NCI-H1436 treated with DMSO at 0.1 percent for 48 hours (cell line): ENCODE results near the gene PRRG1.
"Not testable (repeated sequence)": the region's sequence is repeated elsewhere in the genome, so short reads cannot be mapped to it uniquely, and the experiment has no call there.

Experiments used
- DNase-seq: peaks from one replicate; lab custom pipeline; 2025; lab: John Stamatoyannopoulos, UW

PRRG1 gene

DNA sequence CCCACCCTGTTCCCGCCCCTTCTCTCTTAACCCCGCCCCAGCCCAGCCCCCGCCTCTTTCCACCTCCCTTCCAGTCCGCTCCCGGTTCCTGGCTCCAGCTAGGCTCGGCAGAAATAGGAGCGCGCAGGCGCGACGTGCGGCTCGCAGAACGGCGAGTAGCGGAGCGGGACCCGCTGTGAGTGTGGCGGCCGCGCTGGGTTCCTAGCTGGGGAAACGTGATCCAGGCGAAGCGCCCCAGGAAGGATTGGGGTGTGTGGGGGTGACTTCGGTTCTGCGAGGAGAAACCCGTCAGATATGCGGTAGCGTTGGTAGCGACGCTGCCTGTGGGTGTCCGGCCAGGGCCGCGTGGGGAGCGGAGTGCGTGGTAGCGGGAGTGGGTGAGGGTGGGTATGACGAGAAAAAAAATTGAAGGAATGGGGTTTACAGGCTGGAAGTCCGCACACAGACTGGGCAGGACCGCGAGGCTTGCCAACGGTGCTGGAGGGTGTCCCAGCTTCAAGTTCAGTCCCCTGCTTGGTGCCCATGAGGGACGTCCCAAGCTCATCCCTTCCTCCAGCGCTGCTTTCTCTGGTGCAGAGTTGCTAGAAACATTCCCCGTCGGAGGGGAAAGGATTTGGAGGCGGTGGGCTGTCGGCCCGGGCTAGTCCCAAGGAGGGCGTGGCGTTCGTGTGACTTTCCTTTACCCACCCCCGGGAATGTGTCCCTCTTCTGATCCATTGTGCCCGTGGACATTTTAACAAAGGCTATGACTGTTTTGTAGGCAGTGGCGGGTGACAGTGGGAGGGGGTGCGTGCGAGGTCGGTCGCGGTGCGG lies at the start of gene PRRG1:
PRRG1 (plus strand) TSS at position 144 of the 813 bp plus-strand sequence. CDS start 56,886 bp downstream, outside the sequence.
- no peak for DNase-seq

DNA sequence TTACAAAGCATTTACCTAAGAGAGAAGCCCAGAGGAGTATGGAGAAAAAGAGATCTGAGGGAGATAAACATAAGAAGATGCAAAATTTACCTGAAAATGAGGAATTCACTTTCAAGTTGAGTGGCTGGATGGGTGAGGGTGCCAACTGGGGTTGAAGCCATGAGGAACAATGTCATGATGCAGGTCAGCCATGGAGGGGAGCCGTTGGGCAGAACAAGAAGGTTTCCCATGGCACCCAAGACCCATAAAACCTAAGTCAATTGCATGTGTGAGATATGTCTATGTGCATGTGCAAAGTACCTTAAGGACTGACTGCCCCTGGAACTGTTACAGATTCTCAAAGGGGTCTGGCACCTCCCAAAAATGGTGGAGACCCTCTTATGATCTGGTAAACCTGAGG lies 46.6 kb upstream of the PRRG1 start:
- no peak for DNase-seq

DNA sequence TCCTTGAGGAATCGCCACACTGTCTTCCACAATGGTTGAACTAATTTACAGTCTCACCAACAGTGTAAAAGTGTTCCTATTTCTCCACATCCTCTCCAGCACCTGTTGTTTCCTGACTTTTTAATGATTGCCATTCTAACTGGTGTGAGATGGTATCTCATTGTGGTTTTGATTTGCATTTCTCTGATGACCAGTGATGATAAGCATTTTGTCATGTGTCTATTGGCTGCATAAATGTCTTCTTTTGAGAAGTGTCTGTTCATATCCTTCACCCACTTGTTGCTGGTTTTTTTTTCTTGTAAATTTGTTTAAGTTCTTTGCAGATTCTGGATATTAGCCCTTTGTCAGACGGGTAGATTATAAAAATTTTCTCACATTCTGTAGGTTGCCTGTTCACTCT lies 43.9 kb upstream of the PRRG1 start:
- not testable (repeated sequence) for DNase-seq

DNA sequence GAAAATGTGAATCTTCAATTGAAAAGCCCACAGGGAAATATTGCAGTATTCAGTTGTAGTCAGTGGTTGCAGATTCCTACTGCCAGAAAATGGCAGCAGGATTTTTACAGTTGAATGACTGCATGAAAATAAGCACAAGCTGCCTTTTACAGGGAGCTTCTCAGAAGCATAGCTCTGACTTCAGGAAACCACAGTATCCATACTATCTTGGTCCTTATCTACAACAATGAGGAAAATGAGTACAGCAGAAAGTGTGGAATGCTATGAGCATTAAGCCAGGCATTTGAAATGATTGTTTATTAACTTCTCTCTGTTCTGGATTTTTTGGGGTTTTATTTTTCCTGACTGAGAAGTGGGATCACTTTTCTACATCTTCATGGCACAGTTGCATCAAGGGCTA lies 34.6 kb upstream of the PRRG1 start:
- DNase-seq = no peak

DNA sequence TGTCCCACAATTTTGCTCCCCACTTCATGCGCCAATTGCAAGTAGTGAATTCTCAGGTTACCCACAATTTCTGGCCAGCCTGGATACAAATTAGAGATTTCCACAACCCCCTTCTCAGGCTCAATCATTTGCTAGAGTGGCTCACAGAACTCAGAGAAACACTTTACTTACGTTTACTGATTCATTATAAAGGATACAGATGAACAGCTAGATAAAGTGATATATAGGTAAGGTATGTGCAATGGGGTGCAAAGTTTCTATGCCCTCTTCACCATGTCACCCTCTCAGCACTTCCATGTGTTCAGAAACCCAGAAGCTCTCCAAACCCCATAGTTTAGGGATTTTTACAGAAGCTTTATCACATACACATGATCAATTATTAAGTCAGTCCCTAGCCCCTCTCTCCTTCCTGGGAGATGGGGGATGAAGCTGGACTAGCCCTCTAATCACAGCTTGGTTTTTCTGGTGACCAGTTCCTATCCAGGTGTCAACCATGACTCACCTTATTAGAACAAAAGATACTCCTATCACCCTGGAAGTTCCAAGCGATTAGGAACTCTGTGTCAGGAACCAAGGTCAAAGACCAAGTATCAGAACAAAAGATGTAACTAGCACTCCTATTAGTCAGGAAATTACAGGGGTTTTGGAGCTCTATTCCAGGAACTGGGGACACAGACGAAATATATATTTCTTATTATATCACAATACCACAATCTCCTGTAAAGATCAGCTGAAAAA lies 33.5 kb upstream of the PRRG1 start:
- DNase-seq = no peak

DNA sequence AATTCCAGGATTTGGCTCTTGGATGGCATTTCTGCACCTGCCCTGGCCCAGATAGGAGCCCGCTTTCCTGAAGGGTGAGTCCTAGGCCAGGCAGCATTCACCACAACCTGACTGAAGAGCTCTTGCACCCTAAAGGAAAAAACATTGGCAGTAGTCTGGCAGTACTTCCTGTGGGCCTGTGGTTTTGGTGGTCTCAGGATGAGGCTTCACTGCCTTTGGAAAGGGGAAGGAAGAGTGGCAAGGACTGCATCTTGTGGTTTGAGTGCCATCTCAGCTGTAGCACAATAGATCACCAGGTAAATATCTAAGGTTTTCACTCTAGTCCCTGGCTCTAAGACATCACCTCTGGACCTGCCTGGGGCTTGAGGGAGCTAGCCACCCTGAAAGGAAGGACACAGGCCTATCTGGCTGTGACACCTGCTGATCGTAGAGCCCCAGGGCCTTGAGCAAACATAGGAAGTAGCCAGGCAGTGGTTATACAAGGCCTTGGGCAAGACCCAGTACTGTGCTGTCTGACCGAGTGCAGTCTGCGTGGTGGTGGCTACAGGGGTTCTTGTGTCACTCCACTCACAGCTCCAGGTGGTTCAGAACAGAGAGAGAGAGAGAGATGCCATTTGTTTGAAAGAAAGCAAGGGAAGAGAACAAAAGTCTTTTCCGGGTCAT lies 28.5 kb upstream of the PRRG1 start:
- no peak for DNase-seq

DNA sequence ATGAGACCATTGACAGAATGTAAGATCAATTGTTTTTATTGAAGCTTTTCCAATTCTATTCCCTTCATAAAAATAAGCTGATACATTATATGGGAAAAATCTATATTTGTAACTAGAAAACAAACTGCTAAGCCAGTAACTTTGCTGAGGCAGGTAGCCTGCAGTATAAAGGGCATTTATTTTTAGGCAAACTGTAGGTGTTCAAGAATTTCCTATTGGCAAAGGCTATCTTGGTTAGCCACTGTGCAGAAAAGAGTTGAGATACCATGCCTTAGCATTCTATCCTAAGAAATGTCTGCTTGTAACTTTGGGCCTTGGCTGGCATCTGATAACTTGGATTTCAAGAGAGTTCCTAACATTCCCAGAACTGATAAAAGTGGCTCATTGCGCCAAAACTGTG lies 18.5 kb upstream of the PRRG1 start:
- no peak for DNase-seq

DNA sequence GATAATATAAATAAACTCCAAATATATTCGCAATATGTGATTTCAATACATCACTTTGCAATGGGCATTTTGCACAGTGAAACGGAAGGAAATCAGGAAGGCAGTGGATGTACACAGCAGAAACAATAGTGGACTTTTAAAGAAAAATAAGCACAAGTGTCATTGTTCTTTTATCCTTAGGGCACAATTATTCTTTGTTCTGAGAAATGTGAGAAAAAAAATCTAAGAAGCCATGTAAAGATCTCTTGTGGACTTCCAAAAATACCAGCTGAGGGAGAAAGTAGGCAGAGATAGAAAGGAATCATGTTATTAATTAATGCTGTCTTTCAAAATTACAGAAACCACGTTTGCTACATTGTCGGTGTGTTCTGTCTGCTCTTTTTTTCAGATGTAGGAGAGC lies 17.6 kb upstream of the PRRG1 start:
- DNase-seq = no peak

DNA sequence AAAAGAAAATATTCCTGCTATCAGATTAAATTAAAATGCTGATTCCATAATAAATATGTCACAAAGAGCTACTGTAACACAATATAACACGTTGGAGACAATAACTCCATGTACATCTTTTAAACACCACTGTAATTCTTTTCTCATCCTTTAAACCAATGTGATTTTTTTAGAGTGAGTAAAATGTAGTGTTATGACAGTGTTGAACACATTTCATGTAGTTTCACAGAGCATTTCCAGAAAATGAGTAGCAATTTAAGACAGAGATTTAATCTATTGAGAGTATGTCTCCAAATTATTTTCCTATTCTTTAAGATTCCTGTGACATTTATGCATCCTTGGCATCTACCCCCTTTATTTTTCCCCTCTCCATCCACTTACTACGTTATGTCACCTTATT lies 17.1 kb upstream of the PRRG1 start:
- DNase-seq = no peak

DNA sequence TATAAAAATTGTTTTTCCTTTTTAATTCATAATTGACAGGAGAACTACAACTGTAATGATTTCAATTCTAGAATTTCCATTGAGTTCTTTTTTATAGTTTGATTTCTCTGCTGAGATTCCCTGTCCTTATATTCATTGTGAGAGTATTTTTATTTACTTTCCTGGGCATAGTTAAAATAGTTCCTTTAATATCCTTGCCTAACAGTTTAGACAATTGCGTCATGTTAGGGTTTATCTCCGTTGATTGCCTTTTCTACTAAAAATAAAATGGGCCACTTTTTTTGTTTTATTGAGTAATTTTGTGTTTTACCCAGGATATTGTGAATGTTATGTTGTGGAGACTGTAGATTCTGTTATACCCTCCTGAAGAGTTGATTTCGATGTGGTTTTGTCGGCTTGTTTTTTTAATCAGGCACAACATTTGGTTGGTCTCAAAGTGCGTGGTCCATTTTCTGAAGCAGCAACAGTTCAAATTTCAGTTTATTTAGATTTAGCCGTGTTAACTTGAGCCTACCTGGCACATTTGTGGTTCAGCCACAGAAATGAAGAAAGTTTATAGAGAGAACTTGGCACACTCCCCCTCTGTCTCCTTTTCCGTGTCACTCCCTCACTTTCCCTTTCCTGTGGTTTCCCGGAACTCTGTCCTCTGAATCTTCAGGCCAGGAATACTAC lies 16.0 kb upstream of the PRRG1 start:
- no peak for DNase-seq

DNA sequence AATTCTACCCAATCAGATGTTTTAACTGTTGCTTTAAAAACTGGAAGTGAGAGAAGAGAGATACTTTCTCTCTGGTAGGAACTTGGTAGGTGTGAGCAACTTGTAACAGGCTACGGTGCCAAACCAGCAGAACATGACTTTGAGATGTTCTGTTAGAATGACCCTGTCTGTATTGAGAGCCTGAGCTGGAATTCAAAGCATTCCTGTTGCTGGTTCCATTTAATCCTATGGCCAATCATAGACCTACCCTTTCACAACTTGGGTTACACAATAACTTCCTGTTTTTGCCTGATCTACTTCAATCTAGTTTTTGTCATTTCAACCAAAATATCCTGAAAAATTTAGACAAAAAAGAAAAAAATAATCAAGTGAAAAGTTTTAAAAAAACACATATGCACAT lies 1.7 kb upstream of the PRRG1 start:
- no peak for DNase-seq

DNA sequence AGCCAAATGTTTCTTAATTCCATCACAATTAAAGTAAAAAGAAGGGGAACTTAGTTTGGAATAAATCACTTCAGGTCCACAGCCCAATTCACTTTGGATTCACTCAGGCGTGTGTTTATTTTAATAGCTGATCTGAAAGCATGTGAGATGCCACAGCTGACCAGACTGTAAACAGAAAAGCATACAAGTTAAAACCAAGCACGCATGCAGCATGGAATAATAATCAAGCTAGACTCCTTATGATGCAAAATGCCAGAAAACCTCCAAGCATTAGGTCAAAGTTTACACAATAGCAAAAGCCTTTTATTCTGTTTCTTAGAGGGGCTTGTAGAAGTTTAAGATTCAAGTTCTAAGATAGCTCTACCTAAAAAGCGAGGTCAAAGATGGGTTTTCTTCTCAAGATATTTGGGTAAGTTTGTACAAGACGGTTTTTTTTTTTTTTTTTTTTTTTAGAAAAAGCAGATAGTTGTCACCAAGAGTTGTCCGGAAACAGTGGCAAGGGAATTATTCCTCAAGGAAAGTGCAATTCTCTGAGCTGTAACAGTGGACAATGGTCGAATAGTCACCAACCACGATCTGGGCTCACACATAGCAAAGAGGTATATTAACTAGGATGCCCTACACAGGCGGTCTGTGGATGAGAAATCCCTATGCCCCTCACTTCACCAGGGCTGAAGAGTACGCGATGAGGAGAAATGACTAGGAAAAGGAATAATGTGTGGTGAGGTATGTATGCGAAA lies 763 bp upstream of the PRRG1 start:
- DNase-seq = no peak

DNA sequence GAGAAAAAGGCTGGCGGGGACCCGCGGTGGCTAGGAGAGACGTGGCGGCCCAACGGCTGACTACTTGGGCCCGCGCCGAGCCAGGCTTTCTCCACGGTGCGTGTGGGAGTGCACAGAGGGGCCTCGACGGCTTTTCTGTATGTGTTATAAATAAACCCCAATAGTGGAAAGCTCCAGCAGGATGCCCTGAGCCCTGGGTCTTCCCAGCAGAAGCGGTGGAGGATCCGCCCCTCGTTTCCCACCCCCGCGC lies 268 bp upstream of the PRRG1 start:
- DNase-seq = no peak

DNA sequence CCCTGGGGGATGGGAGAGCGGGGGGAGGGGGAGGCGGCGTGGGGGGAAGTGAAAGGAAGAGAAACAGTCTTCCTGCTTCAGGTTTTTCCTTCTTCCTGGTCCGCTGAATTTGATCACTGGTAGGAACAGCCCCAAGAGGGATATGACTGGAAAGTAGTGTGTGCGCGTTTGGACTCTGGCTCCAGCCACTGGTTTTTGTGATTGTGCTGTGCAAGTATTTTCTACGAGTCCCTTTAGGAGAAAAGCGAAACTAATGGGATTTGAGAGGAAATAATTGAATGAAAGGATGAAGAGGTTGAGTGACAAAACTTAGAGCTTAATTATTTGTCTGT lies 836 bp downstream of the PRRG1 start:
- no peak for DNase-seq

DNA sequence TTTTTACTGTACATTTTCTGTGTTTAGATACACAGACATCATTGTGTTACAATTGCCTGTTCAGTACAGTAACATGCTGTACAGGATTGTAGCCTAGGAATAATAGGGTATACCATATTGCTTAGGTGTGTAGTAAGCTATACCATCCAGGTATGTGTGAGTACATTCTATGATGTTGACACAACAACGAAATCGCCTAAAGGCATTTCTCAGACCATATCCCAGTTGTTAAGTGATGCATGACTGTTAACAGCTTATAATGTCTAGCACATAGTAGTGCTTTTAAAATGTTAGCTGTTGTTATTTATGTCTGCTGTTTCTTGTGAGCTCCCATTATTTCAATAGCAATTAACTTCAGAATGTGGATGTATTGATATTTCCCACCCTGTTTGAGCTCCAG lies 4.5 kb downstream of the PRRG1 start:
- no peak for DNase-seq

DNA sequence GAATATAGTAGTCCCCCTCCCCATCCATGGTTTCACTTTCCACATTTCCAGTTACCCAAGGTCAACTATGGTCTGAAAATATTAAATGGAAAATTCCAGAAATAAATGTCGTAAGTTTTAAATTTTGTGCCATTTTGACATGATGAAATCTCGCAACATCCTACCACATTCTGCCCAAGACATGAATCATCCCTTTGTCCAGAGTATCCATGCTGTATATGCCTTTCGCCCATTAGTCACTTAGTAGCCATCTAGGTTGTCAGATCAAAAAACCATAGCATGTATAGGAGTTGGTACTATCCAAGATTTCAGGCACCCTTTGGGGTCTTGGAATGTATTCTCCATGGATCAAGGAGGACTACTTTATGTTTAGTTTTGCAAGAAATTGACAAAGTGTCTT lies 8.3 kb downstream of the PRRG1 start:
- DNase-seq = no peak

DNA sequence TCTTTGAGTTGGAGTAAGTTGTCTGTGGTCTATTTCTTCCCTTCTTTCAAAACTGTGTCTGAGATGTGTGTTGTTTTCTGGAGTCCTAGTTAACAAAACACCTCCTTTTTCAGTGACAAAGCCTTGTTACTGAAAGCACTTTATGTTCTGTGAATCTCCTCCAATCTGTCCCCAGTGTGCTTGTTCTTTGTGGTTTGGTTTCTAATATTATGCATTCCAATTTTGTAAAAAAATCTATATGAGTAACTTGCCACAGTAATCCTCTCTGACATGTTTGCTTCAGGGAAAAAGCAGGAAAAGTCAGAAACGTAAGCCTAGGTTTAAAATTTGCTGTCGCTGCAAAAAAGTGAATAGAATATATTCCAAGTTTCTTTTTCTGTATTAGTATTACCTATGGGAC lies 12.4 kb downstream of the PRRG1 start:
- no peak for DNase-seq

DNA sequence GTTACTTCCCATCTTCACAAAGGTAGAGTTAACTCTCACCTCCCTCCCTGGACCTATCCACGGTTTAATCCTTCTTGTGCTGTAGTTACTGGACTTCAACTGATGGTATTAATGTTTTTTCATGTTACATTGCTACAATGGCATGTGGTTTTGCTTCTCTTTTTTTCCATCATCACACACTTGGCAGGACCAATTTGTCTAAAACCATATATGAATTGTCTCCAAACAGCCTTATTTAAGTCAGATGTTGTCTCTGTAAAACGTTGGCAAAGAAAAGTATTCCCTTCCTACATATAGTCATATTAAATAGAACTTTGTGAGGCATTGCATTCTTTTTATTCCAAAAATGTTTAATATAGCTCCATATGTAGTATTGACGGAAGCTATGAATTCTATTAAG lies 15.5 kb downstream of the PRRG1 start:
- no peak for DNase-seq

DNA sequence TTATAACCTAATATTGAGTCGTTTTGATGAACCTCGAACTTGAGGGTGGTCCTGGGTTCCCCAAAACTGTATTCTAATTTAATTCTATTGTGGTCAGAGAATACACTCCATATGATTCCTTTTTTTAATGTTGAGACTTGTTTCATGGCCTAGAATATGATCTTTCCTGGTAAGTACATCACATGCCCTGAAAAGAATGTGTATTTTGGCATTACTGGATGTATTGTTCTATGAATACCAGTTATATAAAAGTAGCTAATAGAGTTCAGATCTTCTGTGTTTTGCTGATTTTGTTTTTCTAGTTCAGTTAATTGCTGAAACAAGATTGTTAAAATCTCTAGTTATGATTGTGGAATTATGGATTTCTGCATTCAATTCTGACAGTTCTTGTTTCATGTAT lies 18.8 kb downstream of the PRRG1 start:
- DNase-seq = no peak

DNA sequence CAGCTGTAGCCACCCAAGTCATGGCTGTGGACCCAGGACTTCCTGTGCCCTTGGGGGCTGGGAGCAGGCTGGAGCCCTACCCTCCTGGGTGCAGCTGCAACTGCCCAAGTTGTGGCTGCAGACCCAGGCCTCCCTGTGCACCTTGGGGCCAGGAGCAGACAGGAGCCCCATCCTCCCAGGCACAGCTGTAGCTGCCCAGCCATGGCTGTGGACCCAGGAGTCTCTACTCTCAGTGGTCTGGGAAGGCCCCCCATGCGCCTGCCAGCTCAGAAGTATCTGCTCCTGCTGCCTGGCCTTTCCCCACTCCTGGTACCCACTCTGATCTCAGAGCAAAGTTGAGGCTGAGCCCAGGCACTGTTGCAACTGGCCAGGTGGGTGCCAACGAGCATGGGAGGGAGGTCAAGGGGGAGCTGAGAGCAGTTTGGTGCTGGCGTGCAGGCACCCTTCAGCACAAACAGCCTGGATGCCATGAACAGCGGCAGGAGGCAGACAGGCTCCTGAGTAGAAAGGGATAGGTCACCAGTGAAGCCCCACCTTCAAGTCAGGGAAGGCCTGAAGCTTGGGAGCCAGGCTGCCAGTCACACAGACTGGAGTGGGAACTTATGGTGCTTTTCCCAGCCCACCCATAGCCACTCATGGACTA lies 21.5 kb downstream of the PRRG1 start:
- DNase-seq = no peak

DNA sequence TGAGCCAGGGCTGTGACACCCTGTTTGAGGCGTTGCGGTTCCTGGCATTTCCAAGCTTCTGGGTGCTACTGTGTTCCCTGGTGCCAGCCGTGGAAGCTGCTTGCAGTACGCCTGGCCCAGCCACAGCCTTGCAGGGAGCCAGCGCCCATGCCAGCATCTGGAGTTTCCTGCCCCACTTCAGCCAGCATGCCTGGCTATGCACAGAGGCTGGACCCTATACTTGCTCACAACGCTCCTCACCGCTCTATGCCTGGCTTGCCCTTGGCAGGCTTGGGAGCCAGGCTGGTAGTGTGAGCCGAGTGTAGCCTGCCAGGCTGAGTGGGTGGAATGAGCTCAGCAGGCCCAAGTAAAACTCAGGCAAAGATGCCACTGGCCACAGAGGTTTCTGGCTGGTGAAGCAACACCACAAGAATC lies 22.4 kb downstream of the PRRG1 start:
- DNase-seq = no peak

DNA sequence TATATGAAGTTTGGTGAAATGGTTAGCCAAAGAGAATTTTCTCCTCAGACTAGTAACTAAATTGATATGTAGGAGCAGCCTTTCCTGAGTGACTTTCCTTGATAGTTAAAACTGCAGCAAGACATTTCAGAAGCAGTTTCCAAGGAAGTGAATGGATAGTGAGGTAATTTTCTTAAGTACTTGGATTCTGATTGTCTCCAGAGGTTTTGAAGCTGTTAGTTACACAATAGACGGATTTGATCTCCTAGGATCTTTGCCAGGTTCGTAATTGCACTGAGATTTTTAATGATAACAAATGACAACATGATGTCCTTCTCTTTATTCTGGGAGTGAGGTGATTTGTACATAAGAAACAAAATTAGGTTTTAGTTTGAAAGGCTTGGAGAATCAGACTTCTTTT lies 29.2 kb downstream of the PRRG1 start:
- DNase-seq = no peak
